AG08395 (cell line): ENCODE results near the gene EXOC4.

Source experiments
- DNase-seq: peaks from one replicate; pipeline ENCODE4 v3.0.0; 2012; ENCODE audit warnings: mixed read lengths, low spot score

EXOC4 gene

GRCh38 chr7:133829336-133829897, 576.5 kb downstream of the EXOC4 start:
- DNase-seq = peak; percentile 20

GRCh38 chr7:133830081-133830480, 577.2 kb downstream of the EXOC4 start:
- DNase-seq = no peak

GRCh38 chr7:133836666-133837065, 583.8 kb downstream of the EXOC4 start:
- DNase-seq = no peak

GRCh38 chr7:133837224-133837623, 584.3 kb downstream of the EXOC4 start:
- DNase-seq = no peak

GRCh38 chr7:133839121-133839520, 586.2 kb downstream of the EXOC4 start:
- DNase-seq = no peak

- DNase-seq = no peak
Measured at GRCh38 chr7:133843341-133843740, 590.5 kb downstream of the EXOC4 start.

- no peak for DNase-seq
Measured at GRCh38 chr7:133845005-133845404, 592.1 kb downstream of the EXOC4 start.

- no peak for DNase-seq
Measured at GRCh38 chr7:133846203-133846945, 593.5 kb downstream of the EXOC4 start.

- no peak for DNase-seq
Measured at GRCh38 chr7:133850497-133851280, 597.8 kb downstream of the EXOC4 start.

GRCh38 chr7:133851411-133851810, 598.5 kb downstream of the EXOC4 start:
- no peak for DNase-seq

GRCh38 chr7:133853706-133854276, 600.9 kb downstream of the EXOC4 start:
- DNase-seq = peak; percentile 60

- peak; percentile 36 for DNase-seq
Measured at GRCh38 chr7:133854739-133855138, 601.9 kb downstream of the EXOC4 start.

GRCh38 chr7:133857376-133858119, 604.7 kb downstream of the EXOC4 start:
- no peak for DNase-seq

- DNase-seq = no peak
Measured at GRCh38 chr7:133858311-133858710, 605.4 kb downstream of the EXOC4 start.

GRCh38 chr7:133859231-133859630, 606.4 kb downstream of the EXOC4 start:
- no peak for DNase-seq

GRCh38 chr7:133859871-133860450, 607.1 kb downstream of the EXOC4 start:
- no peak for DNase-seq

- DNase-seq = no peak
Measured at GRCh38 chr7:133860628-133861335, 607.9 kb downstream of the EXOC4 start.

- DNase-seq = no peak
Measured at GRCh38 chr7:133861876-133862275, 609.0 kb downstream of the EXOC4 start.

GRCh38 chr7:133863362-133864061, 610.6 kb downstream of the EXOC4 start:
- no peak for DNase-seq

- DNase-seq = no peak
Measured at GRCh38 chr7:133869556-133869955, 616.7 kb downstream of the EXOC4 start.
